Trophoblast cell (in vitro differentiated cells and primary cell): ENCODE results near the gene DOCK2.
"Not testable (repeated sequence)": the region's sequence is repeated elsewhere in the genome, so short reads cannot be mapped to it uniquely, and the experiment has no call there.

Experiments used
- DNase-seq, 2 donors: peaks; one replicate each; pipeline ENCODE4 v3.0.0-alpha.2; 2016
- H2AFZ ChIP-seq: 2 replicates; pipeline ENCODE4 v1.6.1; 2013; ENCODE audit warnings: low read length, moderate library complexity, mild to moderate bottlenecking; ENCODE audit not compliant: insufficient read depth, poor library complexity
- H2AK5ac ChIP-seq: 2 replicates; pipeline ENCODE4 v1.6.1; 2013; ENCODE audit warnings: mild to moderate bottlenecking, low read length
- H2BK120ac ChIP-seq: 2 replicates; pipeline ENCODE4 v1.6.1; 2013; ENCODE audit warnings: low read length, mild to moderate bottlenecking, moderate library complexity; ENCODE audit not compliant: insufficient read depth, poor library complexity
- H2BK12ac ChIP-seq: 2 replicates; pipeline ENCODE4 v1.6.1; 2013; ENCODE audit warnings: mild to moderate bottlenecking, low read length, moderate library complexity
- H2BK5ac ChIP-seq: 2 replicates; pipeline ENCODE4 v1.6.1; 2013; ENCODE audit warnings: low read length, low read depth, moderate library complexity, mild to moderate bottlenecking; ENCODE audit not compliant: poor library complexity
- H3K14ac ChIP-seq: 2 replicates; pipeline ENCODE4 v1.6.1; 2013; ENCODE audit warnings: mild to moderate bottlenecking, low read length
- H3K18ac ChIP-seq: 2 replicates; pipeline ENCODE4 v1.6.1; 2013; ENCODE audit warnings: mild to moderate bottlenecking, low read length
- H3K23ac ChIP-seq: 2 replicates; pipeline ENCODE4 v1.6.1; 2013; ENCODE audit warnings: low read length
- H3K27ac ChIP-seq: 2 replicates; pipeline ENCODE4 v1.5.1; 2013; ENCODE audit warnings: low read depth, mild to moderate bottlenecking, inconsistent platforms, low read length, moderate library complexity
- H3K27me3 ChIP-seq: 2 replicates; pipeline ENCODE4 v1.6.1; 2013; ENCODE audit warnings: inconsistent platforms, mild to moderate bottlenecking, low read length, moderate library complexity; ENCODE audit not compliant: insufficient read depth
- H3K36me3 ChIP-seq, 2 experiments: 1 replicate in 1 of 2; 2 replicates in 1 of 2; pipeline ENCODE4 v1.6.1; 2013; ENCODE audit warnings: low read length in 2 of 2, mild to moderate bottlenecking in 2 of 2, moderate library complexity in 1 of 2; ENCODE audit not compliant: insufficient read depth in 2 of 2, control insufficient read depth in 1 of 2
- H3K4ac ChIP-seq: 2 replicates; pipeline ENCODE4 v1.6.1; 2013; ENCODE audit warnings: low read depth, mild to moderate bottlenecking, low read length, moderate library complexity
- H3K4me1 ChIP-seq, 2 experiments: 1 replicate in 1 of 2; 2 replicates in 1 of 2; pipeline ENCODE4 v1.6.1; 2013; ENCODE audit warnings: low read length in 2 of 2, mild to moderate bottlenecking in 2 of 2, moderate library complexity in 1 of 2; ENCODE audit not compliant: insufficient read depth in 2 of 2, control insufficient read depth in 1 of 2
- H3K4me2 ChIP-seq: 2 replicates; pipeline ENCODE4 v1.6.1; 2013; ENCODE audit warnings: inconsistent platforms, mild to moderate bottlenecking, low read length, moderate library complexity
- H3K4me3 ChIP-seq: 2 replicates; pipeline ENCODE4 v1.5.1; 2013; ENCODE audit warnings: mild to moderate bottlenecking, low read depth, low read length, inconsistent platforms
- H3K79me1 ChIP-seq: one replicate; pipeline ENCODE4 v1.6.1; 2013; ENCODE audit warnings: low read length
- H3K79me2 ChIP-seq: 2 replicates; pipeline ENCODE4 v1.6.1; 2013; ENCODE audit warnings: low read length, mild to moderate bottlenecking; ENCODE audit not compliant: control insufficient read depth, insufficient read depth, poor library complexity
- H3K9ac ChIP-seq: 2 replicates; pipeline ENCODE4 v1.6.1; 2013; ENCODE audit warnings: mild to moderate bottlenecking, low read length
- H3K9me3 ChIP-seq: 2 replicates; pipeline ENCODE4 v1.6.1; 2013; ENCODE audit warnings: low read depth, mild to moderate bottlenecking, control low read depth, inconsistent platforms, low read length; ENCODE audit not compliant: insufficient read depth
- H4K12ac ChIP-seq: 2 replicates; pipeline ENCODE4 v1.6.1; 2013; ENCODE audit warnings: low read depth, mild to moderate bottlenecking, low read length, moderate library complexity
- H4K8ac ChIP-seq: 2 replicates; pipeline ENCODE4 v1.6.1; 2013; ENCODE audit warnings: low read depth, mild to moderate bottlenecking, low read length, moderate library complexity
- H4K91ac ChIP-seq: one replicate; pipeline ENCODE4 v1.6.1; 2013; ENCODE audit warnings: low read depth, mild to moderate bottlenecking, low read length, moderate library complexity
- WGBS: extraction: QIAGEN DNeasy Blood & Tissue Kit; methylation state at CpG from one replicate; pipeline ENCODE4 v1.1.7; 2013; ENCODE audit warnings: missing lambda C conversion rate; ENCODE audit not compliant: insufficient read length, insufficient coverage; ENCODE audit errors: extremely low coverage; 5-methylcytosine and 5-hydroxymethylcytosine counted together

Gene DOCK2

GRCh38 chr5:170082701-170083100, 445.6 kb downstream of the DOCK2 start:
- Histone ChIP-seq H2BK12ac (no peak overlapping the region), H3K79me1 (no peaks in the 10 kb centered on the region), H2AFZ (no peak overlapping the region), H2BK5ac (no peak overlapping the region), H4K91ac (no peak overlapping the region), H3K4me1 (no peaks in the 10 kb centered on the region), H3K27ac (no peak overlapping the region), H4K12ac (no peak overlapping the region), H3K4me2 (no peak overlapping the region), H3K23ac (no peak overlapping the region), H2AK5ac (no peak overlapping the region), H3K9ac (no peak overlapping the region), H3K18ac (no peak overlapping the region), H3K27me3 (no peaks in the 10 kb centered on the region), H2BK120ac (no peak overlapping the region), H3K36me3 (no peaks in the 10 kb centered on the region), H3K9me3 (no peaks in the 10 kb centered on the region), H3K79me2 (no peaks in the 10 kb centered on the region), H3K4ac (no peak overlapping the region), H4K8ac (no peak overlapping the region), H3K4me3 (no peak overlapping the region), H3K14ac (no peak overlapping the region)
- DNase-seq: no peak
- no CpG with 5 or more reads among the region's 7 CpGs for WGBS

DNA sequence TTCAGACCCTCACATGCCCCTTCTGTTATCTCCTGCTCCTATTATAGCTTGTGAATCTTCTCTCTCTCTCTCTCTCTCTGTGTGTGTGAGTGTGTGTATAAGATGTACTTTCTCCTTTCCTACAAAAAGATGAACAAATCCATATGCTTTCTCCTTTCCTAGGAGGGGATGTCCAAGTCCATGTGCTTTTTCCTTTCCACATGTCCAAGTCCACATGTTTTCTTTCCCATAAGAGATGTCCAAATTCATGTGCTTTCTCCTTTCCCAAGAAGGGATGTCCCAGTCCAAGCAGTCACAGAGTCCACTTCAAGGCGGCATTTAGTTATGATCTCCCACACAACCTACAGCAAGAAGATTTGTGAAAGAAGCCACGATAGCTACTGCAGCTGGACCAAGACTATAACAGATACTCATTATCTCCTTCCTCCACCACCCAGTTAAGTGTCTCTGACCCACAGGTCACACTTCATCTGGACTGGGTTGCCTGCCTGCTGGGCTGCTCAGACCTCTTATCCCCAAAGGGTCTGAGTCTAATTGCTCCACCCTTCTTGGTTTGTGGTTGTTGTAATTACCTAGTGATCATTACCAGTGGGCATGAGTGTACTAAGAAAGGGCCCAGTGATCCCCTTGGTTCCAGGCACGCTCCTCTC, 450.2 kb downstream of the DOCK2 start:
- Histone ChIP-seq H3K9ac (no peak overlapping the region), H2BK12ac (no peak overlapping the region), H4K8ac (no peak overlapping the region), H2BK5ac (no peak overlapping the region), H3K36me3 (no peaks in the 10 kb centered on the region), H2AFZ (no peak overlapping the region), H3K4me2 (no peak overlapping the region), H4K91ac (no peak overlapping the region), H2BK120ac (no peak overlapping the region), H3K4me3 (no peak overlapping the region), H3K14ac (no peak overlapping the region), H3K23ac (no peak overlapping the region), H2AK5ac (no peak overlapping the region), H3K27ac (no peak overlapping the region), H3K27me3 (no peaks in the 10 kb centered on the region), H3K9me3 (no peaks in the 10 kb centered on the region), H3K4me1 (no peaks in the 10 kb centered on the region), H3K79me1 (no peaks in the 10 kb centered on the region), H3K4ac (no peak overlapping the region), H3K18ac (no peak overlapping the region), H3K79me2 (no peaks in the 10 kb centered on the region), H4K12ac (no peak overlapping the region)
- no peak for DNase-seq
- no CpG with 5 or more reads among the region's 3 CpGs for WGBS

GRCh38 chr5:170092455-170093101, 455.5 kb downstream of the DOCK2 start:
- Histone ChIP-seq H4K8ac (no peak overlapping the region), H4K12ac (no peak overlapping the region), H3K18ac (no peak overlapping the region), H3K4me1 (no peaks in the 10 kb centered on the region), H3K23ac (no peak overlapping the region), H3K14ac (no peak overlapping the region), H3K79me2 (no peaks in the 10 kb centered on the region), H2BK5ac (no peak overlapping the region), H3K27ac (no peak overlapping the region), H3K4me3 (no peak overlapping the region), H2BK120ac (no peak overlapping the region), H2BK12ac (no peak overlapping the region), H3K4me2 (no peak overlapping the region), H3K79me1 (no peaks in the 10 kb centered on the region), H2AFZ (no peak overlapping the region), H3K9me3 (no peaks in the 10 kb centered on the region), H2AK5ac (no peak overlapping the region), H3K9ac (no peak overlapping the region), H3K36me3 (no peaks in the 10 kb centered on the region), H3K4ac (no peak overlapping the region), H4K91ac (no peak overlapping the region), H3K27me3 (no peaks in the 10 kb centered on the region)
- DNase-seq: no peak
- no CpG with 5 or more reads among the region's 5 CpGs for WGBS

DNA sequence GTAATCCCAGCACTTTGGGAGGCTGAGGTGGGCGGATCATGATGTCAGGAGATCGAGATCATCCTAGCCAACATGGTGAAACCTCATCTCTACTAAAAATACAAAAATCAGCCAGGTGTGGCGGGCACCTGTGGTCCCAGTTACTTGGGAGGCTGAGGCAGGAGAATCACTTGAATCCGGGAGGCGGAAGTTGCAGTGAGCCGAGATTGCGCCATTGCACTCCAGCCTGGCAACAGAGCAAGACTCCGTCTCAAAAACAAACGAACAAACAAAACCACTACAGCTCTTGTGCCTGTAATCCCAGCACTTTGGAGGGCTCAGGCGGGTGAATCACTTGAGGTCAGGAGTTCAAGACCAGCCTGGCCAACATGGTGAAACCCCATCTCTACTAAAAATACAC, 457.3 kb downstream of the DOCK2 start:
- not testable (repeated sequence) for H3K4ac ChIP-seq, H3K14ac ChIP-seq, H2BK120ac ChIP-seq, H2BK5ac ChIP-seq, DNase-seq, H3K9ac ChIP-seq, H3K79me1 ChIP-seq, H2AK5ac ChIP-seq, H3K9me3 ChIP-seq, H3K79me2 ChIP-seq, H3K36me3 ChIP-seq, H3K4me2 ChIP-seq, H3K18ac ChIP-seq, H4K12ac ChIP-seq, H3K27me3 ChIP-seq, H3K4me3 ChIP-seq, H3K23ac ChIP-seq, H3K27ac ChIP-seq, H4K8ac ChIP-seq, H3K4me1 ChIP-seq, H2AFZ ChIP-seq, H2BK12ac ChIP-seq, H4K91ac ChIP-seq
- no CpG with 5 or more reads among the region's 10 CpGs for WGBS
